ENCODE data around the gene DUSP3.

GRCh38 chr17:43732958-43733357 is 45.8 kb downstream of the DUSP3 start:
- TF ChIP-seq CTCF (conservative IDR thresholded peaks at IDR 0.05; ENCODE audit: low read length) (no peak), EZH2phosphoT487 (IDR thresholded peaks at IDR 0.05; ENCODE audit: borderline replicate concordance, low read depth, low read length) (no peak)
